ENCODE results near the gene SBK2. TPM values are rescaled to one million over a fixed set of nuclear protein-coding genes. Genes with fewer than 3 reads are reported as not detected.
"Not testable (repeated sequence)": the region's sequence is repeated elsewhere in the genome, so short reads cannot be mapped to it uniquely, and the experiment has no call there.

SBK2 gene
- total RNA-seq, 1 donor from 2014 or later = 15.6 TPM

DNA sequence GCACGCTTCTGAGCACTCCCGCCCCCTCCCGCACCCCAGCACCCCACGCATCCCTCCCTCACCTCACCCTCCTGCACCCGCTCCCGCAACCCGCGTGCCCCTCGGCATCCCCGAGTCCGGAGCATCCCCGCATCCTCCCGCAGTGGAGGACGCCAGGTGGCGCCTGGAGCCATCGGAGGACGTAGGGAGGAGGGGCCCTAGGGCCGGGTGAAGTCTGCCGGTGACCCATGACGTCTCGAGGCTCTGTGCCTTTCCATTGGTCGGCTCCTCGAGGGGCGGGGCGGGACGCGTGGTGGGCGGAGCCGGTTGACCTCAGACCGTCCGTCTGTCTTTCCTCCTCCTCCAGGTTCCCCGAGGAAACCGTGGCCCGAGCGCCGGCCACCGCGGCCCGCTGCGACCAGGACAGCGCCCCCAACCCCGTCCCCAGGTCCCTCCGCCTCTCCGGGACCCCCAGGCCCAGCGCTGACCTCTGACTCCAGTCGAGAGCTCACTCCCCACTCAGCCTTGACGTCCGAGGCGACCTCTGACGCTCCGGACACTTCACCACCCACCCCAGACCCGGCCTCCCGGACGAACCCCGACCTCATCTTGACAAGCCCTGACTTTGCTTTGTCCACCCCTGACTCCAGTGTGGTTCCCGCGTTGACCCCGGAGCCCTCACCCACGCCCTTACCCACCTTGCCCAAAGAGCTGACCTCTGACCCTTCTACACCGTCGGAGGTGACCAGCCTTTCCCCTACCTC, 19.9 kb downstream of the SBK2 start:
- intact Hi-C loops (cut with DNase I) = loop anchor here (5.0 kb wide), 2 partner anchors 90 to 105 kb away; partner anchors contain the start of genes ZNF784 and ZNF865

DNA sequence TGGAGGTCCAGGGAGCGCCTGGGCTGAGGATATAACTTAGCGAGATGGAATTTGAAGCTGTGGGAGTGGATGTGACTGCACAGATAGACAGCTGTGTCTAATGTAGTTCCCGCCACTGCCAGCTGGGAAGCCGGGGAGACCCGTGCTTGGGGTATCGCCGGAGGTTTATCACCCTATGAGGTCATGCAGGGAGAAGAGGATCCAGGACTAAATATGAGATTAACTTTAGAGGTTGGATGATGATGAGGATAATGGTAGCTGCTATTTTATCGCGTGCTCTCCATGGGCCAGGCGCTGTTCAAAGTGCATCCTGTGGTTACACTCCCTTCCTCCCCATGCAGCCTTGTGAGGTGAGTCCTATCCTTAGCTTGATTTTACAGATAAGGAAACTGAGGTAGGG, 28.8 kb downstream of the SBK2 start:
- intact Hi-C loops (cut with DNase I) = loop anchor here (10.0 kb wide), 1 partner anchor 363 kb away; the partner anchor contains the start of gene TNNT1
- no peak for ATAC-seq (ENCODE audit: poor library complexity)
- DNase-seq = no peak

More for the DNA sequence above, 19.9 kb downstream of the SBK2 start:
- DNase-seq (peak; percentile 96), ATAC-seq (ENCODE audit: poor library complexity) (peak; percentile 98)

DNA sequence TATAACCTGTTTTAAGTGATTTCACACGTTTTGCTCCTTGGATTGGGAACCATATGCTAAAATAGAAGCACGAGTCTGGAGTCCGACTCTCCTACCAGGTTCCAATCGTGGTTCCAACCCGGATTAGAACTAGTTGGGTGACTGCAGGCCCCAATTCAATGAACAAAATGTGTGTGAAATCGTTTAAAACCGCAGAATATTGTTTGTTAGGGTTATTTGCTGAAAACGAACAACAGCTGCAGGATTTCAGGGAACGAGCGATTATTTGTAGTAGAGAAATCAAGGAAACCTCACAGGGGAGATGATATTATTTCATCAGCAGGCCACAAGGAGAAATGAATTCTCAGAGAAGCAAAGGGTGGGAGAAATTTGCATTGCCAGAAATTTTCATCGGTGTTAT, 32.0 kb downstream of the SBK2 start:
- no peak for ATAC-seq (ENCODE audit: poor library complexity)
- intact Hi-C loops (cut with DNase I) = loop anchor here (5.0 to 10.0 kb wide), 2 partner anchors 38 to 360 kb away; partner anchors contain the start of gene TNNT1

DNA sequence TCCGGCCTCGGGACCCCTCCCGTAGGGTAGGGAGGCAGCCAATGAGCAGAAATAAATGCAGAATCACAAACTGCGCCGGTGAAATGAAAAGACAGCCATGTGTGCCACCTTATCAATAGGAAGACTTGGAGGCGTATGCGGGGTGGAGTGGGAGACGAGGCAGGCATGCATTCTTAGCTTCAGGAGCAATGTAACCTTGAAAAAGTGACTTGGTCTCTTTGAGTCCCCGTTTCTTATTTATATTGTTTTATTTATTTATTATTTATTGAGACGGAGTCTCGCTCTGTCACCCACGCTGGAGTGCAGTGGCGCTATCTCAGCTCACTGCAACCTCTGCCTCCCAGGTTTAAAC, 32.7 kb downstream of the SBK2 start:
- no peak for DNase-seq
- ATAC-seq (ENCODE audit: poor library complexity) = no peak
- intact Hi-C loops (cut with DNase I) = loop anchor here (5.0 to 10.0 kb wide), 2 partner anchors 37 to 359 kb away; partner anchors contain the start of gene TNNT1

More for the DNA sequence above, 32.0 kb downstream of the SBK2 start:
- no peak for DNase-seq

DNA sequence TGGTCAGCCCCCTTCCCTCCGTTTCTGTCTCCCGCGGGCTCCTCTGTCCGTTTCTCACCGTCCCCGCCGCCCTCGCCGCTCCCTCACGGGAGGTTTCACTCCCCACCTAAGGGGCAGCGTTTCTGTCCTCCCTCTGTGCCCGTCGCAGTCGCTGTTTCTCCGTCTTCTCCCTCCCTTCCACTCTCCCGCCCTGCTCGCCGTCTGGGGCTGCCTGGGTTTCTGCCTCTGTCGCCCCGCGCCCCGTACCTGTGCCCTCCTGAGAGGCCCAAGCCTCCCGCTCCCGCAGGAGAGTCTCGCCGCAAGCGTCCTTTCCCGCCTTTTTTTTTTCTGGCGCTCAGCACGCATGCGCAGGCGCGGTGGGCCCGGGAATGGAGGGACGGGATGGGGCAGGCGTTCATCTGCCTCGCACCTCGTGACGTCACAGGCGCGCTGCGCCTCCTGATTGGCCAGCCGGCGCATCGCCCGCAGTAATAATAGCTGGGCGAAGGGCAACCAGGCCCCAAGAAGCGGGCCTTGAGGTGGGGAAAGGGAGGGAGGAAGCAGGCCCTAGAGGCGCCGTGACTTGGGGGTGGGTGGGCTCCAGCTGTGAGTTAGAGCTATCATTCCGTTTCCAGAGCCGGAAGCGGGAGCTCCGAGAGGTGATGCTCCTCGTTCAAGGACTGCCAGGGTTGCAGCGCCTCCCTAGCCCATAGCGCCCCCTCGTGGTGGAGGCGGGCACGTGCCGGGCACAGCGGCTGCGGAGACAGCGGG, 33.3 kb downstream of the SBK2 start:
- ATAC-seq (ENCODE audit: poor library complexity) (peak; percentile 99), DNase-seq (peak; percentile 97)
- intact Hi-C loops (cut with DNase I) = loop anchor here (5.0 to 10.0 kb wide), 2 partner anchors 36 to 359 kb away; partner anchors contain the start of gene TNNT1

DNA sequence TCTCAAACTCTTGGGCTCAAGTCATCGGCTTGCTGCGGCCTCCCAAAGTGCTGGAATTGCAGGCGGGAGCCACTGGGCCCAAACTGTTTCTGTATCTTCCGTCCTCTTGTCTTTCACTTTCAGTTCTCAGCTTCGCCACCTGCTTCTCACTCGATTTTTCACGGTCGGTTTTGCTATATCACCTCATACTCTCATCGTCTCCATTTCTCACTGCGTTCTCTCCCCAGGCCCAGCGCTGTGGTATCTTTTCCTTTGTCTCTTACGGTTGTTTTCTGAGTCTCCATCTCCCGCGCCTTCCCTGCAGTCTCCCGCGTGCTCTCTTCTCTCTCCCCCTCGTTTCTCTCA, 33.8 kb downstream of the SBK2 start:
- DNase-seq = no peak
- intact Hi-C loops (cut with DNase I) = loop anchor here (5.0 to 10.0 kb wide), 2 partner anchors 36 to 358 kb away; partner anchors contain the start of gene TNNT1

DNA sequence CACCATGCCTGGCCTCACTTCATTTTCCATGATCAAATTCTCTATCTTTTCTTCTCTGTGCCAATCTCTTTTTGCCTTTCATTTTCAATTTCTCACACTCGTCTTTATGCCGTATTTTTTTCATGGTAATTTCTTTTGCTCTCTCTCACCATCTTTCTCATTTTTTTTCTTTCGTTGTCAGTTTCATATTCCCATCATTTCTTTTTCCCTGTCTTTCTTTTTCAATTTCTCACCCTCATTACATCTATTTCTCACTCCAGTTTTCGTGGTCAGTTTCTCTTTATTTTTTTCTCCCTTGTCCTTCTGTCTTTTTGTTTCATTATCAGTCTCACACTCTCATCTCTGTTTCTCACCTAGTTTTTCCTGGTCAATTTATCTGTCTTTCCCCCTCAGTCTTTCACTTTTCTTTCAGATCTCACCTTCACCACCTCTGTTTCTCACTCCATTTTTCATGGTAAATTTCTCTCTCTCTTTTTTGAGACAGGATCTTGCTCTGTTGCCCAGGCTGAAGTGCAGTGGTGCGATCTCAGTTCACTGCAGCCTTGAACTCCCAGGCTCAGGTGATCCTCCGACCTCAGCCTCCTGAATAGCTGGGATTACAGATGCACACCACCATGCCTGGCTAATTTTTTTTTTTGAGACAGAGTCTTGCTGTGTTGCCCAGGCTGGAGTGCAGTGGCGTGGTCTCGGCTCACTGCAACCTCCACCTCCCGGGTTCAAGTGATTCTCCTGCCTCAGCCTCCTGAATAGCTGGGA, 34.6 kb downstream of the SBK2 start:
- ATAC-seq (ENCODE audit: poor library complexity) = no peak
- DNase-seq = no peak
- intact Hi-C loops (cut with DNase I) = loop anchor here (5.0 to 10.0 kb wide), 2 partner anchors 35 to 358 kb away; partner anchors contain the start of gene TNNT1

More for the DNA sequence above, 33.8 kb downstream of the SBK2 start:
- no peak for ATAC-seq (ENCODE audit: poor library complexity)

DNA sequence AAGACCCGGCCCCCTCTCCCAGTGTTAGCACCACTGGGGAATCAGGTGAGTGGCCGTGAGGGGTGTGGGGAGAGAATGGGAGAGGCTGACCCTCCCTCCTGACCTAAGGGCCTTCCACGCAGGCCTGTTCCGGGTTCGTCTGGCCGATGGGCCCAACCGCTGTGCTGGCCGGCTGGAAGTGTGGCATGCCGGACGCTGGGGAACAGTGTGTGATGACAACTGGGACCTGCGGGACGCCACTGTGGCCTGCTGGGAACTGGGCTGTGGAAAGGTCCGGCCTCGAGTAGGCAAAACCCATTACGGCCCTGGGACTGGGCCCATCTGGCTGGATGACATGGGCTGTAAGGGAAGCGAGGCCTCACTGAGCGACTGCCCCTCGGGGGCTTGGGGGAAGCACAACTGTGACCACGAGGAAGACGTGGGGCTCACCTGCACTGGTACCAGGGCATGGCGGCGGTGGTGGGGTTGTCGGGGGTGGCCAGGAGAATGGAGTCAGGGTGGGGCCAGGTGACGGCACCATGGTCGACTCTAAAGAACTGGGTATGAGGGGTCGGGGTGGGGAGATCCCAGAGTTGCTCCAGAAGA, 36.5 kb downstream of the SBK2 start:
- DNase-seq (no peak), ATAC-seq (ENCODE audit: poor library complexity) (no peak)
- intact Hi-C loops (cut with DNase I) = loop anchor here (5.0 to 10.0 kb wide), 2 partner anchors 33 to 356 kb away; partner anchors contain the start of gene TNNT1

DNA sequence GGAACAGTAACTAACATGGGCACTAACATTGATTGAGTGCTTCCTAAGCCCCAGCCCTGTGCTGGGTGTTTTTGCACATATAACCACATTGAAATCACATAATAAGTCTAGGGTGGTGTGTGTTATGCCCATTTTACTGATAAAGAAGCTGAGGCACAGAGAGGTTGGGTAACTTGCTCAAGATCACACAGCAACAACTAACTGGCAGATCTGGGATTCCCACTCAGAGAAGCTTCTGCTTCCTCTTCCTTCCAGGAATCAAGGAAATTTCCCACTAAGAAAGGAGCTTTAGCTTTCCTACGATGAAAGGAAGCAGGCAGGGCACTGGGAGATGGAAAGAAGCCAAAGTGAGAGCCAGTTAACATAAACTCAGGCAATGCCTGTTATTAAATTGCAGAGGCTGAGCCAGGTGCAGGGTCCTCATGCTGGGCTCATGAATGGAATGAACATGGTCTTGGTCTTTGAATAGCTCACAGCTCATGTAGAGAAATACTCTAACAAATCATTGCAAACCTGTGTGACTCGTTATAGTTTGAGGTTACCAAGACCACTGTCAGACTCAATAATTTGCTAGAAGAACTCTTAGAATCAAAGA, 38.6 kb downstream of the SBK2 start:
- DNase-seq = no peak
- no peak for ATAC-seq (ENCODE audit: poor library complexity)
- intact Hi-C loops (cut with DNase I) = no loop called here

DNA sequence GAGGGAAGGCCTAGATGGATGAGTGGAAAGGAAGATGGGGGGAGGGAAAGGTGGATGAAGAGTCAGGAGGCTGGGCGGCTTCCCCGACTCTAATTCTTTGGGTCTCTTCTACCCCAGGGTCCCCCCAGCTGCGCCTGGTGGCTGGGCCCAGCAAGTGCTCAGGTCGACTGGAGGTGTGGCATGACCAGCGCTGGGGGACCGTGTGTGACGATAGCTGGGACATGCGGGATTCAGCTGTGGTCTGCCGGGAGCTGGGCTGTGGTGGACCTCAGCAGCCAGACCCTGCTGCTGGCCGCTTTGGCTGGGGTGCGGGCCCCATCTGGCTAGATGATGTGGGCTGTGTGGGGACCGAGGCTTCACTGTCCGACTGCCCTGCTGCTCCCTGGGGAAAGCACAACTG, 39.2 kb downstream of the SBK2 start:
- intact Hi-C loops (cut with DNase I) = no loop called here
- no peak for DNase-seq
- no peak for ATAC-seq (ENCODE audit: poor library complexity)

DNA sequence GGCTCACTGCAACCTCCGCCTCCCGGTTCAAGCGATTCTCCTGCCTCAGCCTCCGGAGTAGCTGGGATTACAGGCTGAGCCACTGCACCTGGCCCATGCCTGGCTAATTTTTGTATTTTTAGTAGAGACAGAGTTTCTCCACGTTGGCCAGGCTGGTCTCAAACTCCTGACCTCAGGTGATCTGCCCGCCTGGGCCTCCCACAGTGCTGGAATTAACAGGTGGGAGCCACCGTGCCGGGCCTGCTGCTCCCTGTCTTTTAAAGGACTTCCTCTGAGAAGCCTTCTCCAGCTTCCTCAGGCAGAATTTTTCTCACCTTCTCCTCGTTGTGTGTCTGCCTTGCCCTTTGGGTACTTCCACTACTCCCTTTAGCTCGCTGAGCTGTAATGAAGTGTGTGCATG, 40.1 kb downstream of the SBK2 start:
- DNase-seq; intact Hi-C loops (cut with DNase I); ATAC-seq (ENCODE audit: poor library complexity): not testable (repeated sequence)

DNA sequence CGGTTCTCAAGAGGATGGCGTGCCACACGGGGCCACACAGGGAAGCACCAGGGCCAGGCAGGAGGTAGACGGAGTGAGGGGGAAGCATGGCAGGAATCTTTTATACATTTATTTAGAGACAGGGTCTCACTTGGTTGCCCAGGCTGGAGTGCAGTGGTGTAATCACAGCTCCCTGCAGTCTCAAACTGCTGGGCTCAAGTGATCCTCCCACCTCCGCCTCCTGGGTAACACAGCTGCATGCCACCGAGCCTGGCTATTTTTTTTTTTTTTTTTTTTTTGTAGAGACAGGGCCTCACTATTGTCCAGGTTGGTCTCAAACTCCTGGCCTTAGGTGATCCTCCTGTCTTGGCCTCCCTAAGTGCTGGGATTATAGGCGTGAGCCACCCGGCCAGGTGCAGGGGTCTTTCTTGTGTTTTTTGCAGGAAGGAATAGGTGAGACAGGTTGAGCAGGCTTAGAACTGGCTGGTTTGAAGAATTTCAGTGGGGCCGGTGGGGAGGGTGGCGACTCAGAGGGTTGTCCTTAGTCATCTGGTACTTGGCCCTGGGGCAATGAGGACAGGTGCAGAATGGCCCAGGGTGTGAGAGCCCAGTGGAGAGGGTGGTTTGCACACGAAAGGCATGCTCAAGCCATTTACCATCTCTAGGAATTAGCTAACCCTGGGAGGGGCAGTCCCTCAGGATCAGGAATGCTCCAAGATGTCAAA, 41.1 kb downstream of the SBK2 start:
- intact Hi-C loops (cut with DNase I) = no loop called here
- no peak for DNase-seq
- no peak for ATAC-seq (ENCODE audit: poor library complexity)

DNA sequence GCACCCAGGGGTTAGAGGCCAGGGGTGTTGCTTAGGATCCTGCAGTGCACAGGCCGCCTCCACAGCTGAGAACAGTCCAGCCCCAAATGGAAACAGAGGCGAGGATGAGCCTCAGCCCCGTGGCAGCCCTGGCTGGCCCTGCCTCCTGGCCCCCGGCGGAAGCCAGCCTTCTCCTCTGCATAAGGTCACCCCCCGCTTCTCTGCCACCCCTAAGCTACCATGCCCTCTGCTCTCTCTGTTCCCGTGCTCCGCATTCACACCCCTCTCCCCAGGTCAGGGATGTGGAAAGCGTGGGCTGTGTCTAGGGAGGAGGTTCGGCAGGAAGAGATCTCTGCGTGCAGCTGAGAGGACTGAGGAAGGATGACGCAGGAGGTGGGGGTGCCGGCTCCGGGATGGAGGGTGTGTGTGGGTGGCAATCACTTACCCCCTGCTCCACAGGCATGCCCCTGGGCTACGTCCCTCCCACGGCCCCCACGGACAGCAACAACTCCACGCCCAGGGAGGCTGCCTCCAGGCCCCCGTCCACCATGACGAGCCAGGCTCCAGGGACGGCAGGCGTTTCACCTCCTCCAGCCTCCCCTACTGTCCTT, 42.7 kb downstream of the SBK2 start:
- DNase-seq (peak; percentile 73), ATAC-seq (ENCODE audit: poor library complexity) (peak; percentile 72)
- intact Hi-C loops (cut with DNase I) = no loop called here

DNA sequence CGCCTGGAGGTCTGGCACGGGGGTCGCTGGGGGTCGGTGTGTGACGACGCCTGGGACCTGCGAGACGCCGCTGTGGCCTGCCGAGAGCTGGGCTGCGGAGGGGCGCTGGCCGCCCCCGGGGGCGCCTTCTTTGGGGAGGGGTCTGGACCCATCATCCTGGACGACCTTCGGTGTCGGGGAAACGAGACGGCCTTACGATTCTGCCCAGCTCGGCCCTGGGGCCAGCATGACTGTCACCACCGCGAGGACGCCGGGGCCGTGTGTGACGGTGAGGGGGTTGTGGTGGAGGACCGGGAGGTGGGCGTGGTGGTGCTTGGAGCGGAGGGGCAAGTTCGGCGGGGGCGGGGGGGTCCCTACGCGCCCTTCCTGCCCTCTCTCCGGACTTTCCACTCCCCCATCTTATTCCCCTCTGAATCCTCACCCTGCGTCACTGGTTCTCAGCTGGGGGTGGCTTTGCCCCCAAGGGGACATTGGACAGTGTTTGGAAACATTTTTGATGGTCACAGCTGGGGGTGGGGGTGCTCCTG, 43.2 kb downstream of the SBK2 start:
- DNase-seq = no peak
- ATAC-seq (ENCODE audit: poor library complexity) = peak; percentile 2
- intact Hi-C loops (cut with DNase I) = no loop called here

DNA sequence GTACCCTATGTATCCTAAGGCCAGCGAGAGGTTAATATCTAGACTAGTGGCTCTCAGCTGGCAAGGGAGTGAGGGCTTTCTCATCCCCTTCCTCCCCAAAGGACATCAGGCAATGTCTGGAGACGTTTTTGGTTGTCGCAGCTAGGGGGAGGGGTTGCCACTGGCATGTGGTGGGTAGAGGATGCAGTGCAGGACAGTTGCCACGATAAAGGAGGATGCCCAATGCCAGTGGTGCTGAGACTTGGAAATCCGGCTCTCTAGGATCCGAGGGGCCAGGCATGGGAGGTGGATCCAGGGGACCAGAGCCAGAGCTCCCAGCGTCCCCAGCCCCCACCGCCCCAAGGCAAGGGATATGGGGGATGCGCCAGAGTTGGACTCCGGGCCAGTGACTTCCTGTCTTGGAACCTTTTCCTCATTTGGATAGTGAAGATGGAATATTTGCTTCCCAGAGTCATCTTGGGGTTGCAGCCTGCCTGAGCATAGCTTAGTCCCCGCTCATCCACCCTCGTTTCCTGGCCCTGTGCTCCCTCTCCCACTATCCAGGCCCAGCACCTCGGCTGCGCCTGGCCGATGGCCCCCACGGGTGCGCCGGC, 43.8 kb downstream of the SBK2 start:
- DNase-seq (no peak), ATAC-seq (ENCODE audit: poor library complexity) (no peak)
- intact Hi-C loops (cut with DNase I) = no loop called here

DNA sequence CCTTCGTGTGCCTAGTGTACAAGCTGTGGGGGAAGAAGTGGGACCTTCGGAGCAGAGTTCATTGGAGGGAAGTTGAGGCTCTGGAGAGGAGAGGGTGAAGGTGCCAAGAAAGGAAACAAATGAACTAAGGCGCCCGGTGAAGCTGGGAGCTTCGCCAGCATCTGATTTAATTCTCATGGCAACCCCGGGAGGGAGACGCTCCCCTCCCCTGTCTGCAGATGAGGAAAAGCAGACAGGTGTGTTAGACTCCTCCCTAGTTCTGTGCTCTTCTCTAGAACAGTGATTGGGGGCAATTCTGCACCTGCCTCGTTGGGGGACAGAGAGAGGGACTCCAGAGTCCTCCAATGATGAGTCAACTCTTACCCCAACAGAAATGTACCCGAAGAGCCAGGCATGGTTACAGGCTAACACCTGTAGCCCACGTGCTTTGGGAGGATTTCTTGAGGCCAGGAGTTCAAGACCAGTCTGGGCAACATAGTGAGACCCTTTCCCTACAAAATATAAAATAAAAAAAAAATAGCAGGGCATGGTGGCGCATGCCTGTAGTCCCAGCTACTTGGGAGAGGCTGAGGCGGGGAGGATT, 44.5 kb downstream of the SBK2 start:
- ATAC-seq (ENCODE audit: poor library complexity) (no peak), DNase-seq (no peak)
- intact Hi-C loops (cut with DNase I) = no loop called here

All from Right ventricle myocardium superior (tissue), 1 donor.